HCT116 (cell line): ENCODE data around the gene SRSF7.

ENCODE experiments used
- CEBPB ChIP-seq: IDR thresholded peaks from 2 replicates; pipeline ENCODE4 v1.6.1; 2012; ENCODE audit warnings: low read depth
- EGR1 ChIP-seq: IDR thresholded peaks from 2 replicates; pipeline ENCODE4 v1.6.1; 2012; ENCODE audit warnings: low read depth
- EZH2 ChIP-seq: fragments of 200-600 bp; sonication (generic); IDR thresholded peaks from 2 replicates; pipeline ENCODE4 v1.6.1; 2017; ENCODE audit warnings: antibody characterized with exemption, mixed run types
- EZH2phosphoT487 ChIP-seq: fragments of 200-600 bp; IDR thresholded peaks from 2 replicates; pipeline ENCODE4 v1.6.1; 2018; ENCODE audit warnings: antibody characterized with exemption, borderline replicate concordance
- FOSL1 ChIP-seq: IDR thresholded peaks from 2 replicates; pipeline ENCODE4 v1.6.1; 2012; ENCODE audit warnings: low read depth
- POLR2A ChIP-seq: IDR thresholded peaks from 2 replicates; pipeline ENCODE4 v1.7.0; 2011; ENCODE audit warnings: borderline replicate concordance; ENCODE audit not compliant: insufficient read depth, insufficient read length; ENCODE audit errors: extremely low read depth
- POLR2AphosphoS5 ChIP-seq: IDR thresholded peaks from 2 replicates; pipeline ENCODE4 v1.6.1; 2011; ENCODE audit warnings: mild to moderate bottlenecking, low read depth, low read length, moderate library complexity
- SRF ChIP-seq: IDR thresholded peaks from 2 replicates; pipeline ENCODE4 v1.6.1; 2012; ENCODE audit warnings: low read depth
- TF ChIP-seq, protein P1 (sequence below), 3 experiments: fragments of 200-600 bp in 1 of 3; sonication (generic) in 1 of 3; IDR thresholded peaks in 2 of 3; conservative IDR thresholded peaks in 1 of 3; 2 replicates each; pipeline ENCODE4 v1.5.1; 2012 to 2017; ENCODE audit warnings: low read depth in 2 of 3, low read length in 2 of 3, antibody characterized with exemption in 1 of 3, borderline replicate concordance in 1 of 3, control low read depth in 1 of 3, mild to moderate bottlenecking in 1 of 3, mixed read lengths in 1 of 3, mixed run types in 1 of 3, moderate library complexity in 1 of 3; ENCODE audit not compliant: insufficient read depth in 1 of 3
- TF ChIP-seq, protein P2 (sequence below): IDR thresholded peaks from 2 replicates; pipeline ENCODE4 v1.6.1; 2012; ENCODE audit warnings: low read depth

DNA sequence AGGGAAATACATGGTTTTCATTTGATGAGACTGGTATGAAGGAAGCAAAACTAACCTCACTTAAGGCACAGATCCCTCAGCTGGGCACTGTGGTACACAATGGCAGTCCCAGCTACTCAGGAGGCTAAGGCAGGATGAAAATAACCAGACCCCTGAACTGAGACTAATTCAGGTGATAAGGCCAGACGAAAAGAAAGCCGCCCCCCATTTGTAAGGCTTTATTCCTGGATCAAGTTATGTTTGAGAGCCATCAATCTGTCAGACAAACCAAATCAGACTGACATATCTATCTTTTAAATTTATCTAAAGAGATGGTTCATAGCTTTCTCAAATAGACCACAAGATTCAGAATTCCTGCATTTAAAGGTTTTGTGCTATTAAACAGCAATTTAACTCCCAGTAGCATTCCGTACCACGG, 4.1 kb downstream of the SRSF7 start:
- TF ChIP-seq EGR1 = no peak
- TF ChIP-seq, protein P1, sequence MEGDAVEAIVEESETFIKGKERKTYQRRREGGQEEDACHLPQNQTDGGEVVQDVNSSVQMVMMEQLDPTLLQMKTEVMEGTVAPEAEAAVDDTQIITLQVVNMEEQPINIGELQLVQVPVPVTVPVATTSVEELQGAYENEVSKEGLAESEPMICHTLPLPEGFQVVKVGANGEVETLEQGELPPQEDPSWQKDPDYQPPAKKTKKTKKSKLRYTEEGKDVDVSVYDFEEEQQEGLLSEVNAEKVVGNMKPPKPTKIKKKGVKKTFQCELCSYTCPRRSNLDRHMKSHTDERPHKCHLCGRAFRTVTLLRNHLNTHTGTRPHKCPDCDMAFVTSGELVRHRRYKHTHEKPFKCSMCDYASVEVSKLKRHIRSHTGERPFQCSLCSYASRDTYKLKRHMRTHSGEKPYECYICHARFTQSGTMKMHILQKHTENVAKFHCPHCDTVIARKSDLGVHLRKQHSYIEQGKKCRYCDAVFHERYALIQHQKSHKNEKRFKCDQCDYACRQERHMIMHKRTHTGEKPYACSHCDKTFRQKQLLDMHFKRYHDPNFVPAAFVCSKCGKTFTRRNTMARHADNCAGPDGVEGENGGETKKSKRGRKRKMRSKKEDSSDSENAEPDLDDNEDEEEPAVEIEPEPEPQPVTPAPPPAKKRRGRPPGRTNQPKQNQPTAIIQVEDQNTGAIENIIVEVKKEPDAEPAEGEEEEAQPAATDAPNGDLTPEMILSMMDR (IDR thresholded peaks at IDR 0.05 in 2 of 3, conservative IDR thresholded peaks at IDR 0.05 in 1 of 3; ENCODE audit: borderline replicate concordance in 1 of 3, insufficient read depth in 1 of 3, low read depth in 2 of 3, low read length in 2 of 3) = no peak
- TF ChIP-seq CEBPB = no peak
- TF ChIP-seq POLR2AphosphoS5 = peak; percentile 27
- TF ChIP-seq, protein P2, sequence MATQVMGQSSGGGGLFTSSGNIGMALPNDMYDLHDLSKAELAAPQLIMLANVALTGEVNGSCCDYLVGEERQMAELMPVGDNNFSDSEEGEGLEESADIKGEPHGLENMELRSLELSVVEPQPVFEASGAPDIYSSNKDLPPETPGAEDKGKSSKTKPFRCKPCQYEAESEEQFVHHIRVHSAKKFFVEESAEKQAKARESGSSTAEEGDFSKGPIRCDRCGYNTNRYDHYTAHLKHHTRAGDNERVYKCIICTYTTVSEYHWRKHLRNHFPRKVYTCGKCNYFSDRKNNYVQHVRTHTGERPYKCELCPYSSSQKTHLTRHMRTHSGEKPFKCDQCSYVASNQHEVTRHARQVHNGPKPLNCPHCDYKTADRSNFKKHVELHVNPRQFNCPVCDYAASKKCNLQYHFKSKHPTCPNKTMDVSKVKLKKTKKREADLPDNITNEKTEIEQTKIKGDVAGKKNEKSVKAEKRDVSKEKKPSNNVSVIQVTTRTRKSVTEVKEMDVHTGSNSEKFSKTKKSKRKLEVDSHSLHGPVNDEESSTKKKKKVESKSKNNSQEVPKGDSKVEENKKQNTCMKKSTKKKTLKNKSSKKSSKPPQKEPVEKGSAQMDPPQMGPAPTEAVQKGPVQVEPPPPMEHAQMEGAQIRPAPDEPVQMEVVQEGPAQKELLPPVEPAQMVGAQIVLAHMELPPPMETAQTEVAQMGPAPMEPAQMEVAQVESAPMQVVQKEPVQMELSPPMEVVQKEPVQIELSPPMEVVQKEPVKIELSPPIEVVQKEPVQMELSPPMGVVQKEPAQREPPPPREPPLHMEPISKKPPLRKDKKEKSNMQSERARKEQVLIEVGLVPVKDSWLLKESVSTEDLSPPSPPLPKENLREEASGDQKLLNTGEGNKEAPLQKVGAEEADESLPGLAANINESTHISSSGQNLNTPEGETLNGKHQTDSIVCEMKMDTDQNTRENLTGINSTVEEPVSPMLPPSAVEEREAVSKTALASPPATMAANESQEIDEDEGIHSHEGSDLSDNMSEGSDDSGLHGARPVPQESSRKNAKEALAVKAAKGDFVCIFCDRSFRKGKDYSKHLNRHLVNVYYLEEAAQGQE = no peak
- no peak for TF ChIP-seq EZH2
- no peak for TF ChIP-seq FOSL1
- TF ChIP-seq SRF = no peak
- TF ChIP-seq EZH2phosphoT487 = no peak
- no peak for TF ChIP-seq POLR2A
